Dedifferentiated amniotic fluid mesenchymal stem cell (primary cell): ENCODE data around the gene SDC1.

ENCODE experiments used
- DNase-seq: peaks from one replicate; pipeline ENCODE4 v3.0.0-alpha.2; 2016; ENCODE audit errors: extremely low spot score

Gene SDC1

GRCh38 chr2:20214566-20215182, 10.3 kb downstream of the SDC1 start:
- no peak for DNase-seq

GRCh38 chr2:20213651-20214565, 11.0 kb downstream of the SDC1 start:
- DNase-seq = no peak

- no peak for DNase-seq
Measured at GRCh38 chr2:20212871-20213503, 11.9 kb downstream of the SDC1 start.

- no peak for DNase-seq
Measured at GRCh38 chr2:20212459-20212870, 12.5 kb downstream of the SDC1 start.

- DNase-seq = no peak
Measured at GRCh38 chr2:20211860-20212458, 13.0 kb downstream of the SDC1 start.

- no peak for DNase-seq
Measured at GRCh38 chr2:20211420-20211819, 13.5 kb downstream of the SDC1 start.

GRCh38 chr2:20210462-20210861, 14.5 kb downstream of the SDC1 start:
- no peak for DNase-seq

GRCh38 chr2:20209373-20210109, 15.4 kb downstream of the SDC1 start:
- no peak for DNase-seq

GRCh38 chr2:20208476-20208859, 16.5 kb downstream of the SDC1 start:
- no peak for DNase-seq

GRCh38 chr2:20207051-20207450, 17.9 kb downstream of the SDC1 start:
- no peak for DNase-seq

GRCh38 chr2:20205915-20206524, 18.9 kb downstream of the SDC1 start:
- no peak for DNase-seq

- no peak for DNase-seq
Measured at GRCh38 chr2:20205069-20205468, 19.9 kb downstream of the SDC1 start.

- no peak for DNase-seq
Measured at GRCh38 chr2:20203521-20204225, 21.3 kb downstream of the SDC1 start.

- DNase-seq = no peak
Measured at GRCh38 chr2:20203072-20203471, 21.9 kb downstream of the SDC1 start.

- no peak for DNase-seq
Measured at GRCh38 chr2:20201671-20202070, 23.3 kb downstream of the SDC1 start.

GRCh38 chr2:20200697-20201555, 24.0 kb downstream of the SDC1 start:
- DNase-seq = no peak

GRCh38 chr2:20199633-20200270, 25.2 kb downstream of the SDC1 start:
- no peak for DNase-seq

GRCh38 chr2:20198796-20199632, 25.9 kb downstream of the SDC1 start:
- no peak for DNase-seq
